ENCODE data around the gene CXCL6. TPM values are rescaled to one million over a fixed set of nuclear protein-coding genes. Genes with fewer than 3 reads are reported as not detected.
A peak's percentile ranks its signal among the peaks of the same experiment; 100 is the strongest.

Gene CXCL6
- total RNA-seq, result 10 to 100 TPM in 1 of 4 donors, 1 to 10 TPM in 2, not detected in 1; 1.8 to 15.8 (median 3.1) TPM

DNA sequence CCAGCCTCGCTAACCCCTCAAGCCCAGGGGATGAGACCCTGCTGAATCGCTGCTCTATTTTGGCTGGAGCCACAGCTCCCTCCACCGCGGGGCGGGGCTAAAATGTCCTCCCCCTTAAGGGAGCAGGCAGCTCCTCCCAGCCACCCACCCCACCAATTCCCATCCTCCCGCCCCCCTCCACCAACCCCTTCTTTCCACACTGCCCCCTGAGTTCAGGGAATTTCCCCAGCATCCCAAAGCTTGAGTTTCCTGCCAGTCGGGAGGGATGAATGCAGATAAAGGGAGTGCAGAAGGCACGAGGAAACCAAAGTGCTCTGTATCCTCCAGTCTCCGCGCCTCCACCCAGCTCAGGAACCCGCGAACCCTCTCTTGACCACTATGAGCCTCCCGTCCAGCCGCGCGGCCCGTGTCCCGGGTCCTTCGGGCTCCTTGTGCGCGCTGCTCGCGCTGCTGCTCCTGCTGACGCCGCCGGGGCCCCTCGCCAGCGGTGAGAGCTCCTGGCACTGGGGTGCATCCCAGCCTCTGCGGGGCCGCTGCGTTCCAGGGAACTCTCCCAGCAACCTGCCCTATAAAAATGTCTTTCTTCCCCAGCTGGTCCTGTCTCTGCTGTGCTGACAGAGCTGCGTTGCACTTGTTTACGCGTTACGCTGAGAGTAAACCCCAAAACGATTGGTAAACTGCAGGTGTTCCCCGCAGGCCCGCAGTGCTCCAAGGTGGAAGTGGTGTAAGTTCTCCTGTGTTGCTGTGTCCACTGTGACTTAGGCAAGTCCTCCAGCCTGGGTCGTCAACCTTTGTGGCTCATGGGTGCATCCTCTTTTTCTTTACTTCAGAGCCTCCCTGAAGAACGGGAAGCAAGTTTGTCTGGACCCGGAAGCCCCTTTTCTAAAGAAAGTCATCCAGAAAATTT is at the start of gene CXCL6:
CXCL6 (plus strand) TSS at position 306 of the 907 bp plus-strand sequence; CDS start at position 379, 73 bp downstream.
- TF ChIP-seq, protein P1, sequence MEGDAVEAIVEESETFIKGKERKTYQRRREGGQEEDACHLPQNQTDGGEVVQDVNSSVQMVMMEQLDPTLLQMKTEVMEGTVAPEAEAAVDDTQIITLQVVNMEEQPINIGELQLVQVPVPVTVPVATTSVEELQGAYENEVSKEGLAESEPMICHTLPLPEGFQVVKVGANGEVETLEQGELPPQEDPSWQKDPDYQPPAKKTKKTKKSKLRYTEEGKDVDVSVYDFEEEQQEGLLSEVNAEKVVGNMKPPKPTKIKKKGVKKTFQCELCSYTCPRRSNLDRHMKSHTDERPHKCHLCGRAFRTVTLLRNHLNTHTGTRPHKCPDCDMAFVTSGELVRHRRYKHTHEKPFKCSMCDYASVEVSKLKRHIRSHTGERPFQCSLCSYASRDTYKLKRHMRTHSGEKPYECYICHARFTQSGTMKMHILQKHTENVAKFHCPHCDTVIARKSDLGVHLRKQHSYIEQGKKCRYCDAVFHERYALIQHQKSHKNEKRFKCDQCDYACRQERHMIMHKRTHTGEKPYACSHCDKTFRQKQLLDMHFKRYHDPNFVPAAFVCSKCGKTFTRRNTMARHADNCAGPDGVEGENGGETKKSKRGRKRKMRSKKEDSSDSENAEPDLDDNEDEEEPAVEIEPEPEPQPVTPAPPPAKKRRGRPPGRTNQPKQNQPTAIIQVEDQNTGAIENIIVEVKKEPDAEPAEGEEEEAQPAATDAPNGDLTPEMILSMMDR (IDR thresholded peaks at IDR 0.05), result no peak
- ATAC-seq (ENCODE audit: low FRiP score), result peak; percentile 68
- peak; percentile 24 for DNase-seq (ENCODE audit: low spot score)

DNA sequence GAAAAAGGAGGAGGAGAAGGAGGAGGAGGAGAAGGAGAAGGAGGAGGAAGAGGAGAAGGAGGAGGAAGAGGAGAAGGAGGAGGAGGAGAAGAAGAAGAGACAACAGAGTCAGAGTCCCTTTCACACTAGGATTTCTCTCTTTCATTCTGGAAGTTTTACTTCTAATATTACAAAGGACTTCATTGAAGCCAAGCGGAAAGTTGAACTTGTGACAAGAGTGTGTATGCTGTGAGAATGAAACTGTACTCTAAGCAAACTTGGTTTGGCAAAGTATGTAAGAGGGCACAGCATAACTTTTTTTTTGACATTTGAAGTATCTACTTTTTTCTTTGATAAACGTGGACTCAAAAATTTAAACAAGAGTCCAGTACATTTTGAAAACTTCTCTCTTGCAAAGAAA is 48.1 kb upstream of the CXCL6 start:
- DNase-seq (ENCODE audit: low spot score) (no peak), ATAC-seq (ENCODE audit: low FRiP score) (no peak)
- TF ChIP-seq, protein P1 (IDR thresholded peaks at IDR 0.05), result no peak

DNA sequence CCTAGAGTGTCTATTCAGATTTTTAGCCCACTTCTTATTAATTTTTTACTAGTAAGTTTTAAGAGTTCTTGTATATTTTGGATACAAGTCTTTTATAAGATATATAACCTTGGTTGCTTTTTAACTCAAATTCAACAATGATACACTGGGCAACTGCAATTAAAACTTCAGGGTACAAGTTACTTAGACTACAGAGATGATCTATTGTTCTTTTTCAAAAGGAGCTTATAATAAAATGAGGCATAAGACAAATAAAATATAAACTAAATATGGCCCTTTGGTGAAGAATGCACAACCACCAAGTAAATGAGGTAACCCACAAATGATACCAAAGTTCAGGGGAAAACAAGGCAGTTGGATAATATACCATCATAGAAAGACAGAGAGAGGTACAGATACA is 37.6 kb upstream of the CXCL6 start:
- TF ChIP-seq, protein P1 (IDR thresholded peaks at IDR 0.05), result no peak

DNA sequence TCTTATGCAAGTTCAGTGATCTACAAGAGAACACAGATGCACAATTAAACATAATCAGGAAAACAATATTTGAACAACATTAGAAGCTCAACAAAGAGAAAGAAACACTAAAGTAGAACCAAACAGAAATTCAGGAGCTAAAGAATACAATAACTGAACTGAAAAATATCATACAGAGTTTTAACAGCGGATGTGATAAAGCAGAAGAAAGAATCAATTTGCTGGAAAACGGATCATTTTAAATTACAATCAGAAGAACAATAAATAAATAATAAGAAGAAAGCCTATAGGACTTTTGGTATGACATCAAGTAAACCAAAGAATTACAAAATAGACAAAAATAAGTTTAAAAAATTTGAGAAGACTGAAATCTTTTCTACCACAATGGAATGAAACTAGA is 36.3 kb upstream of the CXCL6 start:
- DNase-seq (ENCODE audit: low spot score) (no peak), ATAC-seq (ENCODE audit: low FRiP score) (no peak)
- TF ChIP-seq, protein P1 (IDR thresholded peaks at IDR 0.05), result no peak

More for the DNA sequence above, 37.6 kb upstream of the CXCL6 start:
- ATAC-seq (ENCODE audit: low FRiP score), result no peak
- DNase-seq (ENCODE audit: low spot score), result no peak

DNA sequence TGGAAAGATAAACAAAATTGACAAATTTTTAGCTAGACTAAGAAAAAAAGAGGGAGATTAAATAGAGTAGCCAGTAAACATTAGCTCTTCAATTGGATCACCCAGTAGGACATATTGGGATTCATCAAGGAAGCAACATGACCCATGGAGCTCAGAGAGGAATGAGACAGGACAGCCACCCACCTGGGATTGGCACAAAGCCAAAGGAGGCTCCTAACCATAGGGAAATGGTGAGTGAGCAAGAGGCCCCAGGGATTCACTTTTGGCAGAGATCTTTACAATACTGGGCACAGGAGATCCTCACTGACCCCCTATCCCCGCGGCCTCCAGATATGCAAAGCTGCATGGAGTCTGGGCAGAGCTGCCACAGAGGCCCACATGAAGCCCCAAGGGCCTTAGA is 34.8 kb upstream of the CXCL6 start:
- DNase-seq (ENCODE audit: low spot score) (no peak), ATAC-seq (ENCODE audit: low FRiP score) (no peak)
- TF ChIP-seq, protein P1 (IDR thresholded peaks at IDR 0.05), result no peak

DNA sequence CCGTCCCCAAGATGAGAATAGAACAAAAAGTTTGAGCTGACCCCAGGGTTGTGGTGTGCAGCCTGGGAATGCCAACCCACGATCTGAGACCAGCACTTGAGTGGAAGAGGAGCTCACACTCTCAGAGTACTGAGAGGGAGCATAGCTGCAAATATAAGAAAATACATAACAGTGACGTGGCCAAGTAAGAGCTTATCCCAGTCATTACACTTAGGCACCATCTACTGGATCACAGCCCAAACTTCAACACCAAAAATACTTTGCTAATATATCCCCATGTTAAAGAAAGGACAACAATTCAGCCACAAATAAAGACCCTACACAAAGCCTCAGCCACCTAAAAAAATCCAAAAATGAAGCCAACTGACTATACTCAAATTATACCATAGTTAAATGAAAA is 33.3 kb upstream of the CXCL6 start:
- ATAC-seq (ENCODE audit: low FRiP score) (no peak), DNase-seq (ENCODE audit: low spot score) (no peak)
- TF ChIP-seq, protein P1 (IDR thresholded peaks at IDR 0.05), result no peak

DNA sequence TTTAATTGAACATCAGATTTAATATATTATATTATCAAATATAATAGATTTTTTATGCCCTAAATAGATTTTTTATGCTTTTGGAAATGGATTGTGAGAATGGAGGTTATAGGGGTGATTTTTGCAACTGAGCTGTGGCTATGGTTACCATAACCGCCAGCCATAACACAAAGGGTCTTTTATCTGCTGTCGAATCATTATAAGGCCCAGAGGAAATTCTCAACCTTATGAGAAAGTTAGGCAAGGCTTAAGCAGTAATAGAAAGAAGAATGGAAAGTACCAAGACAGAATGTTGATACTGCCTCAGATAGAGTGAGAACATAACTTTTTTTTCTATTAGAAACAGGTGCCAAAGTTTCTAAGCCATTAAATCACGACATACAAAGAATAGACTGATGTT is 26.3 kb upstream of the CXCL6 start:
- ATAC-seq (ENCODE audit: low FRiP score), result no peak
- no peak for DNase-seq (ENCODE audit: low spot score)
- TF ChIP-seq, protein P1 (IDR thresholded peaks at IDR 0.05), result no peak
